Measurements from ENCODE around the gene OR11A1. TPM values are rescaled to one million over a fixed set of nuclear protein-coding genes. Genes with fewer than 3 reads are reported as not detected.

Gene OR11A1
- total RNA-seq, 4 donors from 2014 or later, result not detected

DNA sequence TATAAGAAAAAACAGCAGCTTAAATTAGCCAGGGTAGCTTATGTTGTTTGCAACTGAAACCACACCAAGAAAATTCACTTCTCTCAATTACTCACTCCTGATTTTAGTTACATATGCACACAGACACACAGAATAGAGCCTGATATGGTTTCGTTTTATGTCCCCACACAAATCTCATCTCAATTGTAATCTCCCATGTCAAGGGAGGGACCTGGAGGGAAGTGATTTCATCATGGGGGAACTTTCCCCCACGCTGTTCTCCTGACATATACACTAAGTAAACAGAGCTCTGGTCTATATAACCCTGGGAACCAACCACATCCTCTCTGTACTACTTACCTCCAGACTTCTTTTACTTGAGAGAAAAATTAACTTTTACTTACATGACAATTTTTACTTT, 32.3 kb downstream of the OR11A1 start:
- 26 to 36% methylated on average over 2 of the region's 2 CpGs for WGBS, 2 donors (ENCODE audit: low coverage in 1 of 2)
- H3K9me3 ChIP-seq, result peaks cover 0 to 6% of the 10 kb centered on the region in 2 donors
- H3K4me1 ChIP-seq, result no peaks in the 10 kb centered on the region
- intact Hi-C loops (cut with DNase I; ENCODE audit: low total_unique reads), result no loop called here
- no peak for DNase-seq
- H3K27me3 ChIP-seq, result no peaks in the 10 kb centered on the region
- no peak overlapping the region for H3K4me3 ChIP-seq
- TF ChIP-seq EP300 (IDR thresholded peaks at IDR 0.05; ENCODE audit: low read depth), result no peak
- no peak for TF ChIP-seq POLR2A (IDR thresholded peaks at IDR 0.05)
- TF ChIP-seq, protein P1, sequence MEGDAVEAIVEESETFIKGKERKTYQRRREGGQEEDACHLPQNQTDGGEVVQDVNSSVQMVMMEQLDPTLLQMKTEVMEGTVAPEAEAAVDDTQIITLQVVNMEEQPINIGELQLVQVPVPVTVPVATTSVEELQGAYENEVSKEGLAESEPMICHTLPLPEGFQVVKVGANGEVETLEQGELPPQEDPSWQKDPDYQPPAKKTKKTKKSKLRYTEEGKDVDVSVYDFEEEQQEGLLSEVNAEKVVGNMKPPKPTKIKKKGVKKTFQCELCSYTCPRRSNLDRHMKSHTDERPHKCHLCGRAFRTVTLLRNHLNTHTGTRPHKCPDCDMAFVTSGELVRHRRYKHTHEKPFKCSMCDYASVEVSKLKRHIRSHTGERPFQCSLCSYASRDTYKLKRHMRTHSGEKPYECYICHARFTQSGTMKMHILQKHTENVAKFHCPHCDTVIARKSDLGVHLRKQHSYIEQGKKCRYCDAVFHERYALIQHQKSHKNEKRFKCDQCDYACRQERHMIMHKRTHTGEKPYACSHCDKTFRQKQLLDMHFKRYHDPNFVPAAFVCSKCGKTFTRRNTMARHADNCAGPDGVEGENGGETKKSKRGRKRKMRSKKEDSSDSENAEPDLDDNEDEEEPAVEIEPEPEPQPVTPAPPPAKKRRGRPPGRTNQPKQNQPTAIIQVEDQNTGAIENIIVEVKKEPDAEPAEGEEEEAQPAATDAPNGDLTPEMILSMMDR (IDR thresholded peaks at IDR 0.05), result no peak
- no peak for TF ChIP-seq POLR2AphosphoS5 (IDR thresholded peaks at IDR 0.05)
- no peaks in the 10 kb centered on the region for H3K36me3 ChIP-seq
- H3K27ac ChIP-seq, result no peak overlapping the region
- in situ Hi-C loops (cut with MboI; ENCODE audit: low pct_ligation_motif_present in 1 of 4, low pct_unique_long_range_greater_than_20kb in 1 of 4, low sequenced_read_pairs in 3 of 4), result no loop called here

DNA sequence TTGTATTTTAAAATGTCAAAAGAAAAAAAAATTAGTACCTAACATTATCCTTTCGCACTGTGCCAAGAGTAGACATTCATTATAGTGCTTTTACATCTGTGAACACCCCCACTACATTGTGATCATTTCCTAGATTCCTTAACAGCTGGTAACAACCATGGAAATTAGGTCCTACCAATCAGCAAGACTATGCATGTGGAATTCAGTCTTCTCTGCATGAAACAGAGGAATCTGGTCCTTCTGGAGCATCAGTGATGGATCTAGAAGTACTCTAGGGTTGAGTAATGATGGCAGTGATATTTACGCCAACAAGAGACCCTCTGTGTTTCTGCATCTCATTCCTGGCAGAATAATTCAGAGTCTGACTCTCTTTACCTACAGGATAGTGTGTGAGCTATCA, 32.7 kb downstream of the OR11A1 start:
- Histone ChIP-seq H3K36me3 (no peaks in the 10 kb centered on the region), H3K27ac (no peak overlapping the region), H3K4me3 (no peak overlapping the region), H3K9me3 (peaks cover 0 to 6% of the 10 kb centered on the region in 2 donors), H3K4me1 (no peaks in the 10 kb centered on the region), H3K27me3 (no peaks in the 10 kb centered on the region)
- 91% methylated on average over 2 of the region's 2 CpGs for WGBS, 2 donors (ENCODE audit: low coverage in 1 of 2)
- DNase-seq, result no peak
- intact Hi-C loops (cut with DNase I; ENCODE audit: low total_unique reads) (no loop called here), in situ Hi-C loops (cut with MboI; ENCODE audit: low pct_ligation_motif_present in 1 of 4, low pct_unique_long_range_greater_than_20kb in 1 of 4, low sequenced_read_pairs in 3 of 4) (no loop called here)
- no peak for TF ChIP-seq EP300 (IDR thresholded peaks at IDR 0.05; ENCODE audit: low read depth)
- TF ChIP-seq, protein P1 (IDR thresholded peaks at IDR 0.05), result no peak
- TF ChIP-seq POLR2A (IDR thresholded peaks at IDR 0.05), result no peak
- no peak for TF ChIP-seq POLR2AphosphoS5 (IDR thresholded peaks at IDR 0.05)

DNA sequence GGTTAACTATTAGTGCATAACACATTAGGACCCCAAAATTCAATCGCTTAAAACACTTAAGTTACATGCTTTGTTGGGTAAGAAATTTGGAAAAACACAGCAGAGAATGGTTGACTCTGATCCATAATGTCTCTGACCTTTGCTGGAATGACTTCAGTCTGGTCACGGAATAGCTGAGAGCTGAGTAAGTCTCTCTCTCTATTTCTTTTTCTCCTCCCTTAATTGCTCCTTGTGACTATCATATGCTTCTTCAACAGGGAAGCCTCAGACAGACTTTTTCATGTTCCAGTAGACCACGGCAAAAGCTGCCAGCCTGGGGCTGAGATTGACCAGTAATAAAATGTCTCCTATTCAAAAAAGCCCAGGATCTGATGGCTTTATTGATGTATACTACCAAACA, 37.4 kb downstream of the OR11A1 start:
- H3K27me3 ChIP-seq, result no peaks in the 10 kb centered on the region
- no peak overlapping the region for H3K27ac ChIP-seq
- 71 to 84% methylated on average over 3 of the region's 3 CpGs for WGBS, 2 donors (ENCODE audit: low coverage in 1 of 2)
- H3K4me3 ChIP-seq, result no peak overlapping the region
- peaks cover 0 to 6% of the 10 kb centered on the region in 2 donors for H3K9me3 ChIP-seq
- TF ChIP-seq POLR2A (IDR thresholded peaks at IDR 0.05) (no peak), POLR2AphosphoS5 (IDR thresholded peaks at IDR 0.05) (no peak), EP300 (IDR thresholded peaks at IDR 0.05; ENCODE audit: low read depth) (no peak)
- TF ChIP-seq, protein P1 (IDR thresholded peaks at IDR 0.05), result no peak
- intact Hi-C loops (cut with DNase I; ENCODE audit: low total_unique reads) (no loop called here), in situ Hi-C loops (cut with MboI; ENCODE audit: low pct_ligation_motif_present in 1 of 4, low pct_unique_long_range_greater_than_20kb in 1 of 4, low sequenced_read_pairs in 3 of 4) (no loop called here)
- no peaks in the 10 kb centered on the region for H3K4me1 ChIP-seq
- DNase-seq, result no peak
- no peaks in the 10 kb centered on the region for H3K36me3 ChIP-seq

DNA sequence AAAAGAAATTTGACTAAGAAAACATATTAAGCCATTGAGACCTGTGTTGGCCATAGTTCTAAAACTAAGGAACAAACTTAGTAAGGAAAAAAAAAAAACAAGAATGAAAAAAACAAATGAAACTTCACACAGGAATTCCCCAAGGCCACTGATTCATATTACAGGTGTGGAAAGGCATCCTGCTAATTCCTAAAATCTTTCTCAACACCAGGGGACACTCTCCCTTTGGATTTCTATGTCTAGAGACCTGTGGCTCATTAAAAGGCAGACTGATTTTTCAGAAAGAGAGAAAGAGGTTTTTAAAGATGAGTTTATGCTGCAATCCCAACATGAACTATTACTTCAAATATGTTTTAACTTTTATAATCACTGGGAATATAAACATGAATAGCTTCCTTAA, 42.3 kb downstream of the OR11A1 start, which contains the start of gene OR12D1:
Gene OR12D1 (plus strand): TSS at position 341 of the 400 bp plus-strand sequence.
- TF ChIP-seq, protein P1 (IDR thresholded peaks at IDR 0.05), result no peak
- TF ChIP-seq POLR2A (IDR thresholded peaks at IDR 0.05) (no peak), EP300 (IDR thresholded peaks at IDR 0.05; ENCODE audit: low read depth) (no peak), POLR2AphosphoS5 (IDR thresholded peaks at IDR 0.05) (no peak)
- no peaks in the 10 kb centered on the region for H3K4me1 ChIP-seq
- in situ Hi-C loops (cut with MboI; ENCODE audit: low pct_ligation_motif_present in 1 of 4, low pct_unique_long_range_greater_than_20kb in 1 of 4, low sequenced_read_pairs in 3 of 4) (no loop called here), intact Hi-C loops (cut with DNase I; ENCODE audit: low total_unique reads) (no loop called here)
- H3K27me3 ChIP-seq, result no peaks in the 10 kb centered on the region
- H3K4me3 ChIP-seq, result no peak within 1 kb of the TSS
- DNase-seq, result no peak
- no peak within 1 kb of the TSS for H3K27ac ChIP-seq
- no peaks in the 10 kb centered on the region for H3K9me3 ChIP-seq
- no peaks in the 10 kb centered on the region for H3K36me3 ChIP-seq

Data from transverse colon (tissue), 4 donors.